Prostate gland (tissue), 2 donors: Measurements from ENCODE around the gene DSCAML1. TPM values are rescaled to one million over a fixed set of nuclear protein-coding genes. Genes with fewer than 3 reads are reported as not detected.

Experiments used
- DNase-seq: peaks from one replicate; pipeline ENCODE4 v3.0.0-alpha.2; 2019; ENCODE audit warnings: low spot score
- H3K27ac ChIP-seq, 2 donors: fragments of 200-600 bp; sonication (generic); 2 replicates each; pipeline ENCODE4 v1.5.1; 2017 to 2019
- H3K27me3 ChIP-seq: fragments of 200-600 bp; sonication (generic); replicated peaks from 2 replicates; pipeline ENCODE4 v1.5.1; 2019; ENCODE audit not compliant: insufficient read depth
- H3K36me3 ChIP-seq, 2 donors: fragments of 200-600 bp; sonication (generic); 1 replicate in 1 of 2; 2 replicates in 1 of 2; pipeline versions ENCODE4 v1.5.1 to v1.8.1; 2017 to 2019
- H3K4me1 ChIP-seq: fragments of 200-600 bp; sonication (generic); replicated peaks from 2 replicates; pipeline ENCODE4 v1.5.1; 2019
- H3K4me3 ChIP-seq, 2 donors: fragments of 200-600 bp; sonication (generic); 2 replicates each; pipeline ENCODE4 v1.5.1; 2017 to 2019
- H3K9me3 ChIP-seq: fragments of 200-600 bp; sonication (generic); 2 replicates; pipeline ENCODE4 v1.5.1; 2017
- POLR2A ChIP-seq: fragments of 450-650 bp; IDR thresholded peaks from one replicate; pipeline ENCODE4 v1.6.1; 2016; ENCODE audit warnings: antibody characterized with exemption, mild to moderate bottlenecking
- POLR2AphosphoS5 ChIP-seq: sonication (generic); formaldehyde crosslinking; IDR thresholded peaks from one replicate; pipeline ENCODE4 v1.6.1; 2017; ENCODE audit warnings: antibody characterized with exemption
- WGBS: methylation state at CpG from one replicate; pipeline ENCODE4 v1.1.5; 2018; 5-methylcytosine and 5-hydroxymethylcytosine counted together
- intact Hi-C: fragments of 100-400 bp; cut with DNase I; formaldehyde crosslinking; loops from one replicate; pipeline ENCODE4 v1.14.2; 2022
- total RNA-seq, 2 donors: library from RNA; depleted of rRNA; stranded (reverse); fragments of >200 nt; gene quantifications; one replicate each; pipeline ENCODE4 v1.1.0, GENCODE V29; 2016
- TF ChIP-seq, protein P1 (sequence below), 4 experiments: fragments of 200-600 bp in 2 of 4; fragments of 450-650 bp in 2 of 4; sonication (generic) in 2 of 4; IDR thresholded peaks; 1 replicate in 3 of 4; 2 replicates in 1 of 4; pipeline ENCODE4 v1.5.1; 2016 to 2019; ENCODE audit warnings: antibody characterized with exemption in 4 of 4, mild to moderate bottlenecking in 2 of 4, moderate library complexity in 2 of 4

Gene DSCAML1
- total RNA-seq, 2 donors from 2014 or later = 0.14 to 2.8 TPM

GRCh38 chr11:117603932-117604331, 193.1 kb downstream of the DSCAML1 start:
- no peak overlapping the region for H3K27ac ChIP-seq
- H3K4me3 ChIP-seq = no peak overlapping the region
- H3K36me3 ChIP-seq = no peaks in the 10 kb centered on the region
- H3K9me3 ChIP-seq = no peaks in the 10 kb centered on the region
- intact Hi-C loops = no loop called here
- peaks cover 3% of the 10 kb centered on the region for H3K27me3 ChIP-seq
- WGBS = 57% methylated on average over 5 of the region's 5 CpGs
- H3K4me1 ChIP-seq = no peaks in the 10 kb centered on the region
- no peak for TF ChIP-seq POLR2A
- TF ChIP-seq POLR2AphosphoS5 = no peak
- TF ChIP-seq, protein P1, sequence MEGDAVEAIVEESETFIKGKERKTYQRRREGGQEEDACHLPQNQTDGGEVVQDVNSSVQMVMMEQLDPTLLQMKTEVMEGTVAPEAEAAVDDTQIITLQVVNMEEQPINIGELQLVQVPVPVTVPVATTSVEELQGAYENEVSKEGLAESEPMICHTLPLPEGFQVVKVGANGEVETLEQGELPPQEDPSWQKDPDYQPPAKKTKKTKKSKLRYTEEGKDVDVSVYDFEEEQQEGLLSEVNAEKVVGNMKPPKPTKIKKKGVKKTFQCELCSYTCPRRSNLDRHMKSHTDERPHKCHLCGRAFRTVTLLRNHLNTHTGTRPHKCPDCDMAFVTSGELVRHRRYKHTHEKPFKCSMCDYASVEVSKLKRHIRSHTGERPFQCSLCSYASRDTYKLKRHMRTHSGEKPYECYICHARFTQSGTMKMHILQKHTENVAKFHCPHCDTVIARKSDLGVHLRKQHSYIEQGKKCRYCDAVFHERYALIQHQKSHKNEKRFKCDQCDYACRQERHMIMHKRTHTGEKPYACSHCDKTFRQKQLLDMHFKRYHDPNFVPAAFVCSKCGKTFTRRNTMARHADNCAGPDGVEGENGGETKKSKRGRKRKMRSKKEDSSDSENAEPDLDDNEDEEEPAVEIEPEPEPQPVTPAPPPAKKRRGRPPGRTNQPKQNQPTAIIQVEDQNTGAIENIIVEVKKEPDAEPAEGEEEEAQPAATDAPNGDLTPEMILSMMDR (IDR thresholded peaks at IDR 0.05) = no peak
- DNase-seq = no peak

DNA sequence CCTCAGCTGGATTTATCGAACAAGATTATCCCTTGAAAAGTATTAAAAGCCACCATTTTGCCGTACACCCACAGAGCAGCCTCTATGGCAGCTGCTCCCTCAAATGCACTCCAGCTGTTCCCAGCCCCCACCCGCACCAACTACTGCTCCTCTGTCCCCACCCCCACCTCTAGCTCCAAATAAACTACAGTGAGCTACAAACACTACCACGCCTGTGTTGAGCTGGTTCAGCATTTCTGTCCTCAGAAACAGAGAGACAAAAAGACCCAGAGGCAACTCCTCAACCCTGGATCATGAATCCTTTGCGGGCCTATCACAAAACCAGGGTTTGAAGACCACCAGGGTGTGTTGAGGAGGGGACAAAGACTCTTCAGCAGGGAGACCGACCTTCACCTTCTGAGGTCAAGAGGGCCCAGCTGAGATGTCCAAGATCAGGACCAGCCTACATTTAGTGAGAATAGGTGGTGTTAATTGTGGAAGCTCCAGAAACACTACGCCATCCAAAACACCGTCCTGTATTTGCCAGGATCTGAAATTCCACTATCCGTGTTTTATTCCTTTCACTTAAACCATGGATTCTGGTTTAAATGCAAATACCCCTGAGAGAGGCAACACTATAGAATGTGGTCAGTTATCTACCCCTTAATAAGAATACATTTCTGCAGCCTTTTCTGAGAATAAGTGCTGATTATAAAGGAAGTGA, 195.9 kb downstream of the DSCAML1 start:
- no peak for DNase-seq
- Histone ChIP-seq H3K27me3 (peaks cover 8% of the 10 kb centered on the region), H3K27ac (no peak overlapping the region), H3K36me3 (no peaks in the 10 kb centered on the region), H3K4me1 (no peaks in the 10 kb centered on the region), H3K9me3 (no peaks in the 10 kb centered on the region), H3K4me3 (no peak overlapping the region)
- WGBS = 87% methylated on average over 9 of the region's 9 CpGs
- intact Hi-C loops = no loop called here
- TF ChIP-seq POLR2AphosphoS5 (no peak), POLR2A (no peak)
- TF ChIP-seq, protein P1 (IDR thresholded peaks at IDR 0.05) = no peak

- intact Hi-C loops = no loop called here
- DNase-seq = no peak
- H3K4me1 ChIP-seq = no peaks in the 10 kb centered on the region
- H3K27me3 ChIP-seq = peaks cover 8% of the 10 kb centered on the region
- TF ChIP-seq POLR2AphosphoS5 = no peak
- TF ChIP-seq POLR2A = no peak
- TF ChIP-seq, protein P1 (IDR thresholded peaks at IDR 0.05) = no peak
- no peaks in the 10 kb centered on the region for H3K9me3 ChIP-seq
- WGBS = 38% methylated on average over 10 of the region's 10 CpGs
- H3K27ac ChIP-seq = no peak overlapping the region
- H3K36me3 ChIP-seq = no peaks in the 10 kb centered on the region
- H3K4me3 ChIP-seq = no peak overlapping the region
Observed at GRCh38 chr11:117600234-117600783, 196.7 kb downstream of the DSCAML1 start.

- intact Hi-C loops = no loop called here
- peaks cover 8% of the 10 kb centered on the region for H3K27me3 ChIP-seq
- no peaks in the 10 kb centered on the region for H3K4me1 ChIP-seq
- WGBS = 42% methylated on average over 7 of the region's 7 CpGs
- no peak for DNase-seq
- H3K9me3 ChIP-seq = no peaks in the 10 kb centered on the region
- H3K36me3 ChIP-seq = no peaks in the 10 kb centered on the region
- H3K27ac ChIP-seq = no peak overlapping the region
- TF ChIP-seq POLR2AphosphoS5 (no peak), POLR2A (no peak)
- TF ChIP-seq, protein P1 (IDR thresholded peaks at IDR 0.05) = no peak
- H3K4me3 ChIP-seq = no peak overlapping the region
Observed at GRCh38 chr11:117597071-117597470, 199.9 kb downstream of the DSCAML1 start.

DNA sequence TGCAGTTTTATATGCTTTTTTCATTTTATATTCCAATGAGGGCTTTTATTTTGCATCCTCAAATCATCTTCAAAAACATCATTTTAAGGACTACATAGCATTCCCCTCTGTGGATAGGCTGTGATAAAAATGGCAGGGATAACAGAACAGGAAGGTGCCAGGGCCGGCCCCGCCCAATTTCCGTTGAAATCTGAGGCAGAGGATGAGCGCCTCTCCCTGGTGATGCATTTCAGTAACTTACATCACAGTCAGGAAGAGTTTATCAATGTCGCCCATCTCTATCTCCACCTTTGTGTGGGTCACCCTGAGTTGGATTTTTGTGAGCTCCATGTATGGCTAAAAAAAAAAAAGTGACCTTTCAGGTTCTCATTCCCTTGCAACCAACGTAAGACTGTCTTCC, 201.6 kb downstream of the DSCAML1 start:
- TF ChIP-seq POLR2AphosphoS5 (no peak), POLR2A (no peak)
- TF ChIP-seq, protein P1 (IDR thresholded peaks at IDR 0.05) = no peak
- intact Hi-C loops = no loop called here
- no peak overlapping the region for H3K4me3 ChIP-seq
- H3K27me3 ChIP-seq = peaks cover 8% of the 10 kb centered on the region
- H3K36me3 ChIP-seq = no peaks in the 10 kb centered on the region
- 55% methylated on average over 6 of the region's 6 CpGs for WGBS
- no peak overlapping the region for H3K27ac ChIP-seq
- no peaks in the 10 kb centered on the region for H3K4me1 ChIP-seq
- DNase-seq = no peak
- H3K9me3 ChIP-seq = no peaks in the 10 kb centered on the region
